HCT116 (cell line): ENCODE measurements around the gene SCAF8. TPM values are rescaled to one million over a fixed set of nuclear protein-coding genes. Genes with fewer than 3 reads are reported as not detected.

Source experiments
- ATAC-seq: fragments of 200-7000 bp; cut with Tn5 transposase; 2 replicates; pipeline ENCODE4 v1.9.1; 2020; ENCODE audit warnings: mild to moderate bottlenecking, moderate library complexity
- Bru-seq: library from RNA; stranded (reverse); fragments of 400-500 nt; gene quantifications from one replicate; lab custom pipeline; 2021; lab: Mats Ljungman, UMichigan
- BruChase-seq, 2 experiments: library from RNA; stranded (reverse); fragments of 400-500 nt; gene quantifications; one replicate each; lab custom pipeline; 2021; lab: Mats Ljungman, UMichigan
- BruUV-seq: library from RNA; stranded (reverse); fragments of 400-500 nt; replicated peaks from 2 replicates; lab custom pipeline; 2021; lab: Mats Ljungman, UMichigan
- CTCF ChIA-PET: fragments of 300-600 bp; sonication (Branson Sonifier 250); formaldehyde crosslinking; loops from one replicate; lab custom pipeline; 2021; ENCODE audit warnings: antibody characterized with exemption; lab: Charles Lee
- POLR2A ChIA-PET: fragments of 300-600, 350-600 bp; sonication (Branson Sonifier 250); formaldehyde crosslinking; loops from one replicate; lab custom pipeline; 2021; ENCODE audit warnings: antibody characterized with exemption; lab: Charles Lee
- RAD21 ChIA-PET, 2 experiments: fragments of 300-600 bp; sonication (Branson Sonifier 250); formaldehyde crosslinking; loops; one replicate each; lab custom pipeline; 2023; ENCODE audit warnings: low total read pairs in 2 of 2; ENCODE audit not compliant: uncharacterized antibody in 2 of 2, unreplicated experiment in 2 of 2, low non-redundant PET in 1 of 2; lab: Charles Lee
- DNase-seq: peaks from one replicate; pipeline ENCODE4 v3.0.0-alpha.2; 2010; ENCODE audit warnings: low read depth, low spot score
- H2AFZ ChIP-seq: fragments of 200-600 bp; shearing (Covaris generic), sonication (generic); 2 replicates; pipeline ENCODE4 v1.6.1; 2017; ENCODE audit warnings: low read depth, mixed run types, mixed read lengths, antibody characterized with exemption, low read length; ENCODE audit not compliant: poor library complexity, severe bottlenecking
- H3K27ac ChIP-seq: 2 replicates; pipeline ENCODE4 v1.5.1; 2012; ENCODE audit warnings: low read depth, low read length
- H3K27me3 ChIP-seq: fragments of 200-600 bp; sonication (generic); 2 replicates; pipeline ENCODE4 v1.6.1; 2016; ENCODE audit warnings: mixed run types, low read length, mixed read lengths; ENCODE audit not compliant: insufficient read depth
- H3K36me3 ChIP-seq, 2 experiments: fragments of 200-500 bp in 1 of 2; fragments of 200-600 bp in 1 of 2; sonication (Bioruptor generic) in 1 of 2; sonication (generic) in 1 of 2; 2 replicates each; pipeline versions ENCODE4 v1.5.1 to v1.6.1; 2014 to 2016; ENCODE audit warnings: low read length in 2 of 2, inconsistent platforms in 1 of 2, mixed read lengths in 1 of 2, mixed run types in 1 of 2; ENCODE audit not compliant: insufficient read depth in 2 of 2, control insufficient read depth in 1 of 2
- H3K4me1 ChIP-seq, 2 experiments: fragments of 200-600 bp in 1 of 2; sonication (generic) in 1 of 2; 2 replicates each; pipeline versions ENCODE4 v1.5.1 to v1.6.1; 2012 to 2017; ENCODE audit warnings: low read length in 2 of 2, inconsistent platforms in 1 of 2, mild to moderate bottlenecking in 1 of 2, mixed read lengths in 1 of 2, mixed run types in 1 of 2, moderate library complexity in 1 of 2; ENCODE audit not compliant: insufficient read depth in 2 of 2, control insufficient read depth in 1 of 2
- H3K4me2 ChIP-seq: fragments of 200-600 bp; sonication (generic); 2 replicates; pipeline ENCODE4 v1.6.1; 2017; ENCODE audit warnings: mixed run types, low read length, mixed read lengths
- H3K4me3 ChIP-seq, 2 experiments: fragments of 200-600 bp in 1 of 2; sonication (generic) in 1 of 2; replicated peaks in 1 of 2; 2 replicates each; pipeline ENCODE4 v1.5.1; 2011 to 2016; ENCODE audit warnings: low read length in 2 of 2, control low read depth in 1 of 2, low read depth in 1 of 2, mild to moderate bottlenecking in 1 of 2, mixed read lengths in 1 of 2, mixed run types in 1 of 2
- H3K79me2 ChIP-seq: fragments of 200-600 bp; sonication (generic); 2 replicates; pipeline ENCODE4 v1.6.1; 2017; ENCODE audit warnings: mild to moderate bottlenecking, mixed run types, low read length, moderate library complexity, mixed read lengths; ENCODE audit not compliant: insufficient read depth
- H3K9ac ChIP-seq: fragments of 200-600 bp; sonication (generic); 2 replicates; pipeline ENCODE4 v1.6.1; 2016; ENCODE audit warnings: low read length, mixed read lengths
- H3K9me2 ChIP-seq: fragments of 200-600 bp; sonication (generic), shearing (Covaris generic); 2 replicates; pipeline ENCODE4 v1.6.1; 2017; ENCODE audit warnings: mixed run types, mild to moderate bottlenecking, moderate library complexity; ENCODE audit not compliant: insufficient read depth
- H3K9me3 ChIP-seq, 2 experiments: fragments of 200-500 bp in 1 of 2; fragments of 200-600 bp in 1 of 2; sonication (Bioruptor generic) in 1 of 2; sonication (generic) in 1 of 2; 2 replicates each; pipeline ENCODE4 v1.6.1; 2014 to 2017; ENCODE audit warnings: low read length in 2 of 2, mixed read lengths in 2 of 2, inconsistent platforms in 1 of 2, low read depth in 1 of 2, mild to moderate bottlenecking in 1 of 2, mixed run types in 1 of 2, moderate library complexity in 1 of 2; ENCODE audit not compliant: control insufficient read depth in 1 of 2, insufficient read depth in 1 of 2
- H4K20me1 ChIP-seq: fragments of 200-600 bp; sonication (generic), shearing (Covaris generic); 2 replicates; pipeline ENCODE4 v1.6.1; 2017; ENCODE audit warnings: mixed run types, mild to moderate bottlenecking, moderate library complexity; ENCODE audit not compliant: insufficient read depth
- ATF3 ChIP-seq: IDR thresholded peaks from 2 replicates; pipeline ENCODE4 v1.6.1; 2012
- CBX3 ChIP-seq: IDR thresholded peaks from 2 replicates; pipeline ENCODE4 v1.6.1; 2012; ENCODE audit warnings: low read depth
- CEBPB ChIP-seq: IDR thresholded peaks from 2 replicates; pipeline ENCODE4 v1.6.1; 2012; ENCODE audit warnings: low read depth
- CTCF ChIP-seq, 3 experiments: fragments of 200-600 bp in 1 of 3; sonication (generic) in 1 of 3; IDR thresholded peaks in 2 of 3; conservative IDR thresholded peaks in 1 of 3; 2 replicates each; pipeline ENCODE4 v1.5.1; 2012 to 2017; ENCODE audit warnings: low read depth in 2 of 3, low read length in 2 of 3, antibody characterized with exemption in 1 of 3, borderline replicate concordance in 1 of 3, control low read depth in 1 of 3, mild to moderate bottlenecking in 1 of 3, mixed read lengths in 1 of 3, mixed run types in 1 of 3, moderate library complexity in 1 of 3; ENCODE audit not compliant: insufficient read depth in 1 of 3
- EZH2 ChIP-seq: fragments of 200-600 bp; sonication (generic); IDR thresholded peaks from 2 replicates; pipeline ENCODE4 v1.6.1; 2017; ENCODE audit warnings: antibody characterized with exemption, mixed run types
- EZH2phosphoT487 ChIP-seq: fragments of 200-600 bp; IDR thresholded peaks from 2 replicates; pipeline ENCODE4 v1.6.1; 2018; ENCODE audit warnings: antibody characterized with exemption, borderline replicate concordance
- FOSL1 ChIP-seq: IDR thresholded peaks from 2 replicates; pipeline ENCODE4 v1.6.1; 2012; ENCODE audit warnings: low read depth
- JUND ChIP-seq: IDR thresholded peaks from 2 replicates; pipeline ENCODE4 v1.6.1; 2012
- MAX ChIP-seq: IDR thresholded peaks from 2 replicates; pipeline ENCODE4 v1.6.1; 2012
- POLR2A ChIP-seq: IDR thresholded peaks from 2 replicates; pipeline ENCODE4 v1.7.0; 2011; ENCODE audit warnings: borderline replicate concordance; ENCODE audit not compliant: insufficient read depth, insufficient read length; ENCODE audit errors: extremely low read depth
- POLR2AphosphoS5 ChIP-seq: IDR thresholded peaks from 2 replicates; pipeline ENCODE4 v1.6.1; 2011; ENCODE audit warnings: mild to moderate bottlenecking, low read depth, low read length, moderate library complexity
- RAD21 ChIP-seq: IDR thresholded peaks from 2 replicates; pipeline ENCODE4 v1.6.1; 2012; ENCODE audit warnings: low read depth, mild to moderate bottlenecking
- REST ChIP-seq: IDR thresholded peaks from 2 replicates; pipeline ENCODE4 v1.6.1; 2012; ENCODE audit warnings: low read depth
- SIN3A ChIP-seq: IDR thresholded peaks from 2 replicates; pipeline ENCODE4 v1.6.1; 2012; ENCODE audit warnings: low read depth
- SP1 ChIP-seq: IDR thresholded peaks from 2 replicates; pipeline ENCODE4 v1.6.1; 2012; ENCODE audit warnings: low read depth
- TCF7L2 ChIP-seq: IDR thresholded peaks from 2 replicates; pipeline ENCODE4 v1.7.0; 2011; ENCODE audit warnings: borderline replicate concordance, inconsistent platforms; ENCODE audit not compliant: insufficient read depth, insufficient read length; ENCODE audit errors: extremely low read depth
- YY1 ChIP-seq: IDR thresholded peaks from 2 replicates; pipeline ENCODE4 v1.6.1; 2011; ENCODE audit warnings: low read length, low read depth, moderate library complexity, mild to moderate bottlenecking; ENCODE audit not compliant: insufficient replicate concordance; ENCODE audit errors: extremely low read depth
- ZBTB33 ChIP-seq: IDR thresholded peaks from 2 replicates; pipeline ENCODE4 v1.6.1; 2011; ENCODE audit warnings: mild to moderate bottlenecking, low read length, moderate library complexity; ENCODE audit not compliant: insufficient replicate concordance; ENCODE audit errors: extremely low read depth
- intact Hi-C: fragments of 100-400 bp; cut with micrococcal nuclease; formaldehyde crosslinking; loops from 2 replicates; pipeline ENCODE4 v1.10.0; 2022
- long read RNA-seq: library from polyadenylated mRNA; unstranded; transcript quantifications from one replicate; pipeline ENCODE4 v2.0.0, GENCODE V29; 2021; ENCODE audit not compliant: unreplicated experiment
- polyA plus RNA-seq: library from polyadenylated mRNA; unstranded; fragments of >200 nt; gene quantifications from 2 replicates; pipeline ENCODE4 v1.2.1, GENCODE V29; 2012; ENCODE audit warnings: missing spikeins
- total RNA-seq: library from RNA; stranded (reverse); gene quantifications from one replicate; pipeline ENCODE4 v1.2.1, GENCODE V29; 2021; ENCODE audit not compliant: unreplicated experiment

SCAF8 gene
- 34.6 TPM for total RNA-seq
- polyA plus RNA-seq: 10.0 and 13.8 TPM in 2 replicates
- Bru-seq, nascent RNA: percentile 96 among the genes with signal in this experiment
- percentile 84 among the genes with signal in this experiment for BruChase-seq, experiment 1, labeled RNA remaining after a 6-hour chase
- percentile 89 among the genes with signal in this experiment for BruChase-seq, experiment 2, labeled RNA remaining after a 2-hour chase
- long read RNA-seq, full-length matches to known transcripts: 5 of 22 reads
- long read RNA-seq, partial matches to known transcripts: 8 of 22 reads
- long read RNA-seq, other reads (novel, unspliced or antisense): 9 of 22 reads

GRCh38 chr6:154733183-154733625 is at the start of gene SCAF8:
TSS of gene SCAF8 (plus strand) at chr6:154733416. CDS start at chr6:154733901, 485 bp downstream.
- Histone ChIP-seq H3K4me1 (peaks cover 3 to 19% of the 10 kb centered on the region in 2 experiments; a peak in 3 of 4 replicates), H3K27me3 (no peaks in the 10 kb centered on the region), H3K4me2 (peak within 1 kb of the TSS; percentile 91), H3K9me3 (no peaks in the 10 kb centered on the region), H3K79me2 (peaks cover 42% of the 10 kb centered on the region), H3K4me3 (peak within 1 kb of the TSS; percentile 69 to 71), H3K9me2 (no peaks in the 10 kb centered on the region), H3K9ac (peak within 1 kb of the TSS; percentile 95), H4K20me1 (peaks cover 8% of the 10 kb centered on the region; the same call in 1 of the 2 replicates), H3K27ac (peak within 1 kb of the TSS; percentile 98), H2AFZ (peak within 1 kb of the TSS; percentile 77), H3K36me3 (peaks cover 0 to 2% of the 10 kb centered on the region in 2 experiments; a peak in 1 of 4 replicates)
- DNase-seq (peak; percentile 53), ATAC-seq (peak; percentile 76)
- ChIA-PET POLR2A (no interaction called here), RAD21 (no interaction called here), CTCF (no interaction called here)
- TF ChIP-seq CEBPB (no peak; the same call in 1 of the 2 replicates), EZH2phosphoT487 (no peak), EZH2 (no peak), RAD21 (peak; percentile 45; the same call in 1 of the 2 replicates), SP1 (no peak), FOSL1 (no peak), ATF3 (no peak), TCF7L2 (peak; percentile 53), POLR2A (peak; percentile 14), YY1 (peak; percentile 95), MAX (peak; percentile 32; the same call in 1 of the 2 replicates), JUND (peak; percentile 24; the same call in 1 of the 2 replicates), SIN3A (peak; percentile 75), CTCF (IDR thresholded peaks at IDR 0.05 in 2 of 3, conservative IDR thresholded peaks at IDR 0.05 in 1 of 3; ENCODE audit: borderline replicate concordance in 1 of 3, insufficient read depth in 1 of 3, low read depth in 2 of 3, low read length in 2 of 3) (peak; percentile 32 to 76 (median 62); a peak in 5 of 6 replicates), POLR2AphosphoS5 (peak; percentile 84), REST (no peak), CBX3 (peak; percentile 86), ZBTB33 (no peak)
- intact Hi-C loops: loop anchor here (1.0 to 5.0 kb wide), 2 partner anchors 56 to 72 kb away; no protein-coding TSS in a partner anchor
- BruUV-seq: no TSS peak
